CD14-positive monocyte (primary cell): ENCODE data around the gene MCM3AP. TPM values are rescaled to one million over a fixed set of nuclear protein-coding genes. Genes with fewer than 3 reads are reported as not detected.

Experiments used
- DNase-seq, 3 donors: peaks; one replicate each; pipeline ENCODE4 v3.0.0-alpha.2; 2011 to 2022
- H2AFZ ChIP-seq: 2 replicates; pipeline ENCODE4 v1.6.0; 2012; ENCODE audit warnings: mild to moderate bottlenecking, low read depth, low read length, inconsistent platforms; ENCODE audit not compliant: insufficient read depth, poor library complexity, severe bottlenecking
- H3K27ac ChIP-seq, 2 donors: 1 replicate in 1 of 2; 2 replicates in 1 of 2; pipeline ENCODE4 v1.5.1; 2012 to 2013; ENCODE audit warnings: low read length in 2 of 2, control low read depth in 1 of 2, inconsistent platforms in 1 of 2, low read depth in 1 of 2, mild to moderate bottlenecking in 1 of 2
- H3K27me3 ChIP-seq, 2 donors: one replicate each; pipeline versions ENCODE4 v1.6.0 to v1.6.1; 2011 to 2013; ENCODE audit warnings: low read length in 2 of 2; ENCODE audit not compliant: control insufficient read depth in 2 of 2, insufficient read depth in 2 of 2
- H3K36me3 ChIP-seq, 2 donors: replicated peaks in 1 of 2; 1 replicate in 1 of 2; 2 replicates in 1 of 2; pipeline versions ENCODE4 v1.5.1 to v1.6.1; 2012 to 2013; ENCODE audit warnings: low read length in 2 of 2, control low read depth in 1 of 2, inconsistent platforms in 1 of 2, mild to moderate bottlenecking in 1 of 2; ENCODE audit not compliant: insufficient read depth in 2 of 2, control insufficient read depth in 1 of 2
- H3K4me1 ChIP-seq, 2 donors: 1 replicate in 1 of 2; 2 replicates in 1 of 2; pipeline versions ENCODE4 v1.5.1 to v1.6.1; 2012 to 2013; ENCODE audit warnings: low read length in 2 of 2, control low read depth in 1 of 2, inconsistent platforms in 1 of 2, mild to moderate bottlenecking in 1 of 2, moderate library complexity in 1 of 2; ENCODE audit not compliant: insufficient read depth in 2 of 2, control insufficient read depth in 1 of 2
- H3K4me2 ChIP-seq: replicated peaks from 2 replicates; pipeline ENCODE3; 2012; ENCODE audit warnings: low read length, moderate library complexity, mild to moderate bottlenecking; ENCODE audit not compliant: poor library complexity, severe bottlenecking; ENCODE audit errors: extremely low read depth
- H3K4me3 ChIP-seq, 3 experiments: fragments of 200-600 bp in 1 of 3; sonication (generic) in 1 of 3; replicated peaks in 1 of 3; 1 replicate in 2 of 3; 2 replicates in 1 of 3; pipeline ENCODE4 v1.5.1; 2011 to 2013; ENCODE audit warnings: low read length in 3 of 3, mild to moderate bottlenecking in 3 of 3, control low read depth in 2 of 3, low read depth in 2 of 3, inconsistent platforms in 1 of 3, moderate library complexity in 1 of 3
- H3K79me2 ChIP-seq: 2 replicates; pipeline ENCODE4 v1.6.0; 2012; ENCODE audit warnings: mild to moderate bottlenecking, control low read depth, inconsistent platforms, low read length, moderate library complexity; ENCODE audit not compliant: insufficient read depth
- H3K9ac ChIP-seq: 2 replicates; pipeline ENCODE4 v1.6.0; 2017; ENCODE audit warnings: low read length, mild to moderate bottlenecking; ENCODE audit not compliant: insufficient read depth, poor library complexity, severe bottlenecking
- H3K9me3 ChIP-seq, 2 donors: replicated peaks in 1 of 2; 1 replicate in 1 of 2; 2 replicates in 1 of 2; pipeline versions ENCODE4 v1.5.1 to v1.6.1; 2012 to 2013; ENCODE audit warnings: low read length in 2 of 2, control low read depth in 1 of 2; ENCODE audit not compliant: control insufficient read depth in 1 of 2, insufficient read depth in 1 of 2
- H4K20me1 ChIP-seq: 2 replicates; pipeline ENCODE4 v1.6.0; 2012; ENCODE audit warnings: mild to moderate bottlenecking, low read length, control low read depth, moderate library complexity; ENCODE audit not compliant: insufficient read depth
- H3K27ac Mint-ChIP-seq, 7 donors: one replicate each; pipeline ENCODE4 v1.8.0; 2020; ENCODE audit warnings: mild to moderate bottlenecking in 7 of 7, mixed read lengths in 7 of 7, moderate library complexity in 6 of 7, inconsistent platforms in 2 of 7
- H3K27me3 Mint-ChIP-seq, 3 donors: one replicate each; pipeline ENCODE4 v1.8.0; 2021 to 2022; ENCODE audit warnings: low read depth in 3 of 3, mild to moderate bottlenecking in 3 of 3, mixed read lengths in 3 of 3, moderate library complexity in 3 of 3, inconsistent platforms in 1 of 3
- H3K36me3 Mint-ChIP-seq, 2 donors: one replicate each; pipeline ENCODE4 v1.8.0; 2020; ENCODE audit warnings: mixed read lengths in 2 of 2, inconsistent platforms in 1 of 2, mild to moderate bottlenecking in 1 of 2
- H3K4me1 Mint-ChIP-seq: one replicate; pipeline ENCODE4 v1.8.0; 2020; ENCODE audit warnings: mild to moderate bottlenecking, mixed read lengths
- H3K4me3 Mint-ChIP-seq, 2 donors: one replicate each; pipeline ENCODE4 v1.8.0; 2020; ENCODE audit warnings: mild to moderate bottlenecking in 2 of 2, mixed read lengths in 2 of 2, moderate library complexity in 1 of 2
- H3K9me3 Mint-ChIP-seq, 7 donors: one replicate each; pipeline ENCODE4 v1.8.0; 2020 to 2022; ENCODE audit warnings: mixed read lengths in 7 of 7, mild to moderate bottlenecking in 6 of 7, moderate library complexity in 6 of 7, inconsistent platforms in 2 of 7
- WGBS: methylation state at CpG from one replicate; pipeline ENCODE4 v1.1.5; 2013; ENCODE audit warnings: missing lambda C conversion rate; ENCODE audit not compliant: insufficient coverage; 5-methylcytosine and 5-hydroxymethylcytosine counted together
- intact Hi-C, 2 donors: fragments of 100-400 bp; cut with micrococcal nuclease; formaldehyde crosslinking; loops; one replicate each; pipeline versions ENCODE4 v1.15.0 to v1.15.1; 2023
- polyA plus RNA-seq, 3 donors: library from polyadenylated mRNA; depleted of rRNA in 1 of 3; unstranded in 2 of 3; stranded (reverse) in 1 of 3; fragments of 300-500 nt in 2 of 3; fragments of >200 nt in 1 of 3; fragmentation: Illumina TruSeq in 2 of 3; gene quantifications; 1 replicate in 2 of 3; 2 replicates in 1 of 3; pipeline ENCODE4 v1.2.3, GENCODE V29; 2012 to 2021
- TF ChIP-seq, protein P1 (sequence below): fragments of 200-600 bp; IDR thresholded peaks from one replicate; pipeline ENCODE4 v1.8.0; 2022; ENCODE audit warnings: antibody characterized with exemption, mild to moderate bottlenecking

Gene MCM3AP
- polyA plus RNA-seq, 3 donors = 30.9 to 62.4 (median 32.7) TPM

DNA sequence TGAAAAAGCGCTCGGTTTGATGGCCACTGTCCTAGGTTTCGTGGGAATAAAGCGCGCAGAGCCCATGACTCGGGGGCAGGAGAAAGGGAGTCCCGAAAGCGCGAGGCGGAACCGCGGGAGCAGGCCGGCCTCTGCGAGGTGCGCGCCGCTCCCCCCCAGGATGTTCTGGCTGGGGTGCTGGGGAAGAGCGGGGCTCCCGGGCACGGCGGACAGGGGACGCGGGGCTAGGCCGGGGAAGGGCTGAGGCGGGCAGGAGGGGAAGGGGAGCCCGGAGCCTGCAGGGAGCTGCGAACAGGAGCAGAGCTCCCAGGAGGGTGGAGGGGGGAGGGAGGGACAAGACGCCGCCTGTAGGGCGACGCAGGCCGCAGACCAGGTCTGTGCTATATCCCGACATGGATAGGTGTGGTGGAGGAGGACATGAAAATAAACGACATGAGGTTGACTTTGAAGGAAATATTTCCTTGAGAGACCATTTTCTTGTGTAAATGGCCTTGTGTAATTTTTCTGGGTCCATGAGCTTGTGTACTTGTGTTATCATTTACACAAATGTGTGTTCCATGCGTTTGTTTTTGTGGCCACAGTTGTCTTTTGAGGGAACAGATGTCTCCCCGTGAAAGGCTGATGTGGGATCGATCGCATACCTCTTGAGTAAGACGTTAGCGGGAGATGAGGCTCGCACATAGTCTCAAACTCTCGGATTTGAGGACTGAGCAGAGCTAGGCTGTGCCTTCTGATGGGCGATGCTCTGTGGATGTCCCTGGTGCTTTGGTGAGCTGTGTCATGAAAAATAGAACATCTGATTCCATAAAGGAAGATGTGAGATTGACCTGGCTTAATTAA, 39.9 kb upstream of the MCM3AP start:
- Histone ChIP-seq H3K9ac (peak overlapping the region; percentile 97), H4K20me1 (peaks cover 3% of the 10 kb centered on the region), H3K4me3 (peak overlapping the region; percentile 80 to 100 (median 96)), H3K9me3 (no peaks in the 10 kb centered on the region), H3K4me1 (peaks cover 36 to 43% of the 10 kb centered on the region in 2 donors), H3K36me3 (peaks cover 10 to 31% of the 10 kb centered on the region in 2 donors), H3K27ac (peak overlapping the region in 1 of 2 donors; percentile 71), H3K79me2 (peaks cover 81% of the 10 kb centered on the region), H3K27me3 (no peaks in the 10 kb centered on the region), H3K4me2 (peak overlapping the region; percentile 90), H2AFZ (peak overlapping the region; percentile 83)
- H3K27me3 Mint-ChIP-seq = peaks cover 0 to 2% (median 0%) of the 10 kb centered on the region in 3 donors
- peaks cover 36% of the 10 kb centered on the region for H3K4me1 Mint-ChIP-seq
- H3K27ac Mint-ChIP-seq = peak overlapping the region in 4 of 7 donors; percentile 16 to 73 (median 66)
- TF ChIP-seq, protein P1, sequence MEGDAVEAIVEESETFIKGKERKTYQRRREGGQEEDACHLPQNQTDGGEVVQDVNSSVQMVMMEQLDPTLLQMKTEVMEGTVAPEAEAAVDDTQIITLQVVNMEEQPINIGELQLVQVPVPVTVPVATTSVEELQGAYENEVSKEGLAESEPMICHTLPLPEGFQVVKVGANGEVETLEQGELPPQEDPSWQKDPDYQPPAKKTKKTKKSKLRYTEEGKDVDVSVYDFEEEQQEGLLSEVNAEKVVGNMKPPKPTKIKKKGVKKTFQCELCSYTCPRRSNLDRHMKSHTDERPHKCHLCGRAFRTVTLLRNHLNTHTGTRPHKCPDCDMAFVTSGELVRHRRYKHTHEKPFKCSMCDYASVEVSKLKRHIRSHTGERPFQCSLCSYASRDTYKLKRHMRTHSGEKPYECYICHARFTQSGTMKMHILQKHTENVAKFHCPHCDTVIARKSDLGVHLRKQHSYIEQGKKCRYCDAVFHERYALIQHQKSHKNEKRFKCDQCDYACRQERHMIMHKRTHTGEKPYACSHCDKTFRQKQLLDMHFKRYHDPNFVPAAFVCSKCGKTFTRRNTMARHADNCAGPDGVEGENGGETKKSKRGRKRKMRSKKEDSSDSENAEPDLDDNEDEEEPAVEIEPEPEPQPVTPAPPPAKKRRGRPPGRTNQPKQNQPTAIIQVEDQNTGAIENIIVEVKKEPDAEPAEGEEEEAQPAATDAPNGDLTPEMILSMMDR = peak; percentile 15
- peak overlapping the region; percentile 79 to 89 for H3K4me3 Mint-ChIP-seq
- WGBS = 10% methylated on average over 42 of the region's 43 CpGs
- peak in 2 of 3 donors; percentile 1 to 16 for DNase-seq
- intact Hi-C loops = loop anchor here (2.0 to 10.0 kb wide), 2 partner anchors 98 to 140 kb away; partner anchors contain the start of gene SPATC1L (in 1 of the 2)
- H3K9me3 Mint-ChIP-seq = peaks cover 0 to 4% (median 0%) of the 10 kb centered on the region in 7 donors
- H3K36me3 Mint-ChIP-seq = peaks cover 14 to 36% of the 10 kb centered on the region in 2 donors

DNA sequence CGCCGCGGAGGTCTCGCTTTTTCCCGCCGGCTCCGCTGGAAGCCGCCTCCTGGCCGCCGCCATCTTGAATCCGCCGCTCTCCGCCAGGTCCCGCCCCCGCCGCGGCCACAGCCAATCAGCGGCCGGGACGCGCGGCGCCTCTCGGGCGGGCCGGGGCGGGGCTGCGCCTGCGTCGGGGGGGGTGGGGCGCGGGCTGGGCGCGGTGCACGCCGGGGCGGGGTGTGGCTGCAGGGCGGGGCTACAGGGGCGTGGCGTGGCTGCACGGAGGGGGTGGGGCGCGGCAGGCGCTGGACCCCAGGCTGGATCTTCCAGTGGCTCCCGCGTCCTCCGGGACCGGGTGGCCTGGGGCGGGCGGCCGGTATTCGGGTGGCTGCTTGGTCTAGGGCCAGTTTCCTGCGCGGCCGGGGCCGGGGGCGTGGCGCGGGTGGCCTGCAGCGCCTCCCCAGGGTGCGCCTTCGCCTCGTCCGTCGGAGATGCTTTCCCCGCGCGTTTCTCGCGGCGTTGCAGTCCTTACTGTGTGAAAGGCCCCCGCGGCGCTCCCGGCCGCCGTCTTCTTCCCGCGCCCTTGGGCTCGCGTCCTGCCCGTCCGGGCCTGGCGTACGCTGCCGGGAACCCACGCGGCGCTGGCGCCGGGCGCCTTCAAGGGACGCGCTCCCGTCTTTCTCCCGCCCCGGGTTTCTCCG, 39.1 kb upstream of the MCM3AP start:
- peak overlapping the region; percentile 97 for H3K9ac ChIP-seq
- Mint-ChIP-seq H3K36me3 (peaks cover 14 to 31% of the 10 kb centered on the region in 2 donors), H3K4me3 (peak overlapping the region; percentile 95 to 96), H3K9me3 (peaks cover 0 to 4% (median 0%) of the 10 kb centered on the region in 7 donors), H3K4me1 (peaks cover 41% of the 10 kb centered on the region), H3K27ac (peak overlapping the region in 6 of 7 donors; percentile 96 to 99 (median 99)), H3K27me3 (peaks cover 0 to 2% (median 0%) of the 10 kb centered on the region in 3 donors)
- no peaks in the 10 kb centered on the region for H3K27me3 ChIP-seq
- under 1% methylated on average over 85 of the region's 98 CpGs for WGBS
- intact Hi-C loops = loop anchor here (1.0 to 10.0 kb wide), 7 partner anchors 37 to 140 kb away; partner anchors contain the start of genes YBEY (in 2 of the 2), DIP2A (in 1 of the 2), LSS (in 1 of the 2) and MCM3AP (in 1 of the 2)
- H3K4me3 ChIP-seq = peak overlapping the region; percentile 83 to 100 (median 96)
- H2AFZ ChIP-seq = peak overlapping the region; percentile 97
- peaks cover 42 to 47% of the 10 kb centered on the region in 2 donors for H3K4me1 ChIP-seq
- H3K36me3 ChIP-seq = peaks cover 5 to 23% of the 10 kb centered on the region in 2 donors
- peak overlapping the region; percentile 94 for H3K27ac ChIP-seq
- DNase-seq = peak; percentile 74 to 86 (median 75)
- peaks cover 3% of the 10 kb centered on the region for H4K20me1 ChIP-seq
- peaks cover 80% of the 10 kb centered on the region for H3K79me2 ChIP-seq
- H3K4me2 ChIP-seq = peak overlapping the region; percentile 90
- no peaks in the 10 kb centered on the region for H3K9me3 ChIP-seq
- TF ChIP-seq, protein P1 = peak; percentile 29
